ENCODE measurements around the gene MSTO1. TPM values are rescaled to one million over a fixed set of nuclear protein-coding genes. Genes with fewer than 3 reads are reported as not detected.
"Not testable (repeated sequence)": the region's sequence is repeated elsewhere in the genome, so short reads cannot be mapped to it uniquely, and the experiment has no call there.

MSTO1 gene
- total RNA-seq, 2 donors from 2014 or later = 13.7 to 17.7 TPM

- intact Hi-C loops (cut with DNase I) = no loop called here
- no peaks in the 10 kb centered on the region for H3K27me3 ChIP-seq (replicated peaks; ENCODE audit: insufficient read depth)
- 88% methylated on average over 2 of the region's 2 CpGs for WGBS
- no peaks in the 10 kb centered on the region for H3K9me3 ChIP-seq
- no peaks in the 10 kb centered on the region for H3K4me1 ChIP-seq (replicated peaks)
- H3K36me3 ChIP-seq = no peaks in the 10 kb centered on the region
- H3K4me3 ChIP-seq = no peak overlapping the region
- no peak for DNase-seq (ENCODE audit: low spot score)
- no peak overlapping the region for H3K27ac ChIP-seq
- TF ChIP-seq, protein P1, sequence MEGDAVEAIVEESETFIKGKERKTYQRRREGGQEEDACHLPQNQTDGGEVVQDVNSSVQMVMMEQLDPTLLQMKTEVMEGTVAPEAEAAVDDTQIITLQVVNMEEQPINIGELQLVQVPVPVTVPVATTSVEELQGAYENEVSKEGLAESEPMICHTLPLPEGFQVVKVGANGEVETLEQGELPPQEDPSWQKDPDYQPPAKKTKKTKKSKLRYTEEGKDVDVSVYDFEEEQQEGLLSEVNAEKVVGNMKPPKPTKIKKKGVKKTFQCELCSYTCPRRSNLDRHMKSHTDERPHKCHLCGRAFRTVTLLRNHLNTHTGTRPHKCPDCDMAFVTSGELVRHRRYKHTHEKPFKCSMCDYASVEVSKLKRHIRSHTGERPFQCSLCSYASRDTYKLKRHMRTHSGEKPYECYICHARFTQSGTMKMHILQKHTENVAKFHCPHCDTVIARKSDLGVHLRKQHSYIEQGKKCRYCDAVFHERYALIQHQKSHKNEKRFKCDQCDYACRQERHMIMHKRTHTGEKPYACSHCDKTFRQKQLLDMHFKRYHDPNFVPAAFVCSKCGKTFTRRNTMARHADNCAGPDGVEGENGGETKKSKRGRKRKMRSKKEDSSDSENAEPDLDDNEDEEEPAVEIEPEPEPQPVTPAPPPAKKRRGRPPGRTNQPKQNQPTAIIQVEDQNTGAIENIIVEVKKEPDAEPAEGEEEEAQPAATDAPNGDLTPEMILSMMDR (IDR thresholded peaks at IDR 0.05) = no peak
- TF ChIP-seq POLR2A (IDR thresholded peaks at IDR 0.05) (no peak), POLR2AphosphoS5 (IDR thresholded peaks at IDR 0.05) (no peak)
Observed at GRCh38 chr1:155622191-155622590, 12.2 kb downstream of the MSTO1 start.

DNA sequence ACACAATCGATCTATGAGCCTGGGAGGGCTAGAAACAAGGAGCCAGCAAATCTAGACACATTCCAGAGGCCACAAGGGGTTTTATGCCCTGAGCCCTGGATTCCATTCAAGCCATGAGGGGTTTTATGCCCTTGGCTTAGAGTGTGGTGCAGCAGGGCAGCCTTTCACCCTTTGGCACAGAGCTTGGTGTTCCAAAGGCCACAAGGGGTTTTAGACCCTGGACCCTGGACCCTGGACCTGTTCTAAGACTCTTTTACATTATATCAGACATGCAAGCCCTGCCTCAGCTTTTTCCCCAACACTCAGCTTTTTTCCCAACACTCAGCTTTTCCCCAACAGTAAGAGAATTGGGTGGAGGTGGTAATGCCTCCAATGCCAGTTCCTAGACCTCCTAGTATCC lies 13.3 kb downstream of the MSTO1 start:
- Histone ChIP-seq H3K9me3 (no peaks in the 10 kb centered on the region), H3K27ac (no peak overlapping the region), H3K36me3 (no peaks in the 10 kb centered on the region), H3K27me3 (replicated peaks; ENCODE audit: insufficient read depth) (no peaks in the 10 kb centered on the region), H3K4me3 (no peak overlapping the region), H3K4me1 (replicated peaks) (no peaks in the 10 kb centered on the region)
- intact Hi-C loops (cut with DNase I) = no loop called here
- TF ChIP-seq, protein P1 (IDR thresholded peaks at IDR 0.05) = no peak
- TF ChIP-seq POLR2A (IDR thresholded peaks at IDR 0.05) (no peak), POLR2AphosphoS5 (IDR thresholded peaks at IDR 0.05) (no peak)
- WGBS = 44% methylated on average over 1 of the region's 1 CpG
- DNase-seq (ENCODE audit: low spot score) = no peak

- H3K27ac ChIP-seq; H3K36me3 ChIP-seq; DNase-seq (ENCODE audit: low spot score); intact Hi-C loops (cut with DNase I); H3K4me3 ChIP-seq; H3K4me1 ChIP-seq (replicated peaks); H3K9me3 ChIP-seq; H3K27me3 ChIP-seq (replicated peaks; ENCODE audit: insufficient read depth): not testable (repeated sequence)
- 91% methylated on average over 6 of the region's 7 CpGs for WGBS
Observed at GRCh38 chr1:155626428-155626827, 16.4 kb downstream of the MSTO1 start.

GRCh38 chr1:155636397-155637153 lies 26.6 kb downstream of the MSTO1 start:
- no peaks in the 10 kb centered on the region for H3K4me1 ChIP-seq (replicated peaks)
- DNase-seq (ENCODE audit: low spot score) = no peak
- intact Hi-C loops (cut with DNase I) = no loop called here
- no peaks in the 10 kb centered on the region for H3K36me3 ChIP-seq
- no peak for TF ChIP-seq POLR2A (IDR thresholded peaks at IDR 0.05)
- TF ChIP-seq POLR2AphosphoS5 (IDR thresholded peaks at IDR 0.05) = no peak
- TF ChIP-seq, protein P1 (IDR thresholded peaks at IDR 0.05) = no peak
- H3K27me3 ChIP-seq (replicated peaks; ENCODE audit: insufficient read depth) = no peaks in the 10 kb centered on the region
- H3K27ac ChIP-seq = no peak overlapping the region
- H3K9me3 ChIP-seq = no peaks in the 10 kb centered on the region
- no peak overlapping the region for H3K4me3 ChIP-seq
- 93% methylated on average over 11 of the region's 11 CpGs for WGBS

- H3K4me3 ChIP-seq = no peak overlapping the region
- H3K36me3 ChIP-seq = no peaks in the 10 kb centered on the region
- H3K27me3 ChIP-seq (replicated peaks; ENCODE audit: insufficient read depth) = no peaks in the 10 kb centered on the region
- no peak for TF ChIP-seq POLR2AphosphoS5 (IDR thresholded peaks at IDR 0.05)
- TF ChIP-seq POLR2A (IDR thresholded peaks at IDR 0.05) = no peak
- TF ChIP-seq, protein P1 (IDR thresholded peaks at IDR 0.05) = no peak
- intact Hi-C loops (cut with DNase I) = no loop called here
- DNase-seq (ENCODE audit: low spot score) = no peak
- H3K27ac ChIP-seq = no peak overlapping the region
- no peaks in the 10 kb centered on the region for H3K4me1 ChIP-seq (replicated peaks)
- no peaks in the 10 kb centered on the region for H3K9me3 ChIP-seq
Observed at GRCh38 chr1:155640367-155640766, 30.3 kb downstream of the MSTO1 start.

GRCh38 chr1:155642559-155643180 lies 32.7 kb downstream of the MSTO1 start:
- H3K4me1 ChIP-seq (replicated peaks); DNase-seq (ENCODE audit: low spot score); H3K27ac ChIP-seq; H3K27me3 ChIP-seq (replicated peaks; ENCODE audit: insufficient read depth); H3K9me3 ChIP-seq; intact Hi-C loops (cut with DNase I); H3K36me3 ChIP-seq; H3K4me3 ChIP-seq: not testable (repeated sequence)
- WGBS = 83% methylated on average over 11 of the region's 11 CpGs

All from prostate gland (tissue), 2 donors.